ENCODE data around the gene EXTL1.

The EXTL1 gene

DNA sequence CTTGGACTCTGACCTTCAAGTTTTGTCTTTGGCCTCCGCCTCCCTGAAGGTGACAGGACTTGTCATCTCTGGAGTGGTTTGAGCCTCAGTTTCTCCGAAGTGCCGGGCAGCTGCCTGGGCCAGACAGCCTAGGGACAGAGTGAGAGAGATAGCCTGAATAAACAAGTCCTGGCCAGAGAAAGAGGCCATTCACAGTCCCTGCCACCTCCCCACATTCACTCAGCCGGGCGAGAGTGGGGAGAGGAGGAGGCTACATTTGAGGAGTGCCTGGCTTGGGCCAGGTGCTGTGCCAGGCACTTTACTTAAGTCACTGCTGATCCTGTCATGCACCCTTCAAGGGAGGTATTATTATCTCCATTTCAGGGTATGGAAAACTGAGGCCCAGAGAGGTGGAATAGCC, 3.5 kb downstream of the EXTL1 start:
- DNase-seq: no peak

DNA sequence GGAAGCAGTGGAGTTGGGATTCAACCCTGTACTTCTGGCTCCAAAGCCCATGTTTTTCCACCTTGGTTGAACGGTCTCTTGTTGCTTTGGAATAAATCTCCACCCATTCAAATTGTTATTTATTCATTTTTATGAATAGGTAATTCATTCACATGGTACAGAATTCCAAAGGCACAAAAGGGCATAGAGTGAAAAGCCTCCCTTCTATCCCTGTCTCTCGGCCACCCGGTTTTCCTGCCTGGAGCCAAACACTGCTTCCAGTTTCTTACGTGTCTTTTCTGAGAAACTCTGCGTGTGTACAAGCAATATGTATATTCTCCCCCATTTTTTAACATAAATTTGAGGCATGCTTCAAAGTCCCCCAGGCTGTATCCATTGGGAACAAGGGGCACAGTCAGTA, 3.9 kb downstream of the EXTL1 start:
- DNase-seq: no peak

DNA sequence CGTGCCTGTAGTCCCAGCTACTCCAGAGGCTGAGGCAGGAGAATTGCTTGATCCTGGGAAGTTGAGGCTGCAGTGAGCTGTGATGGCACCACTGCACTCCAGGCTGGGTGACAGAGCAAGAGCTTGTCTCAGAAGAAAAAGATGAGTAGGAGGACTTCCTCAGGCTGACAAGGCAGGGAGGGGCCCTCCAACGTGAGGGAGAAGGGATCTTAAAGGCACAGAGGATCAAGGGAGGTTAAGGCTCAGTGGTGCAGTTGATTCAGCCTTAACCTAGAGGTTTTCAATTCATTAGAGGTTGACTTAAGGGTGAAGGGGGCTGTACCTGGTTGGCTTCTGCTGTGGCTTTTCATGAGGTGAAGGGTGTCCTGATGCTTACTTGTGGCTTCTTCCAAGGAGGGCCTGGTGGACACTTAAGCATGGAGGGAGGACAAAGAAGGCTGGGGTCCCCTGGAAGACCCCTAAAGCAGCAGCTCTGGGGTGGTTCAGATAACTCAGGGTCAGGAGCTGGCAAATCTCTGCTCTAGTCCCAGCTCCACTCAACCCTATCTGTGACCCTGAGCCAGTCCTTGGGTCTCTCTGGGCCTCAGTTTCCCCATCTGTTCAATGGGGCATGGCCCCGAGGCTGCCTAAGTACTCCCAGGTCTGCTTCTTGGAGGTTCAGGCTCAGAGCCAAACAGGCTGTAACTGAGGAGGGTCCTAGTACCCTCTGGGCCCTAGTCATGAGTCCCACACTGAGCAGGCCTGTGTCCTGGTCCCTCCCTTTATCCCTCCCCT, 6.3 kb downstream of the EXTL1 start:
- DNase-seq: no peak

DNA sequence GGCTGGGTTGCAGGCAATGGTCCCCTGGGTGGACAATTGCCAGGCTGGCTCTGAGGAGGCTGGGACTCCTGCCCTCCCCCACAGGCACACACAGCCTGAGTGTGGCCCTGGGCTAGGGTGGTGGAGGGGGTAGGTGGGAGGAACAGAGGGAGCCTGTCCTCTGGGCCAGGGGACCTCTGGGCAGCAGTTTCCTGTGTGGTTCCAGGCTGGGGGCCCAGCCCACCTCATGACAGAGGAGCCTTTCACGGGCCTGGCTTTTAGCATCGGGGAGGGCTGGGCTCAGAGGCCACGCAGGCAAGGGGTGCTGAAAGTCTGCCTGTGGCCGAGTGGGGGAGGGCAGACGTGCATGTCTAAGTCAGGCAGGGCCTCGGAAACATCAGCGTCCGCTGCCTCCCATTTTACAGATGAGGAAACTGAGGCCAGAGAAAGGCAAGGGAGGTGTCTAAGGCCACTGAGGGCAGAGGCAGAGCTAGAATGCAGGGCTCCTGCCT, 7.0 kb downstream of the EXTL1 start:
- DNase-seq: no peak

DNA sequence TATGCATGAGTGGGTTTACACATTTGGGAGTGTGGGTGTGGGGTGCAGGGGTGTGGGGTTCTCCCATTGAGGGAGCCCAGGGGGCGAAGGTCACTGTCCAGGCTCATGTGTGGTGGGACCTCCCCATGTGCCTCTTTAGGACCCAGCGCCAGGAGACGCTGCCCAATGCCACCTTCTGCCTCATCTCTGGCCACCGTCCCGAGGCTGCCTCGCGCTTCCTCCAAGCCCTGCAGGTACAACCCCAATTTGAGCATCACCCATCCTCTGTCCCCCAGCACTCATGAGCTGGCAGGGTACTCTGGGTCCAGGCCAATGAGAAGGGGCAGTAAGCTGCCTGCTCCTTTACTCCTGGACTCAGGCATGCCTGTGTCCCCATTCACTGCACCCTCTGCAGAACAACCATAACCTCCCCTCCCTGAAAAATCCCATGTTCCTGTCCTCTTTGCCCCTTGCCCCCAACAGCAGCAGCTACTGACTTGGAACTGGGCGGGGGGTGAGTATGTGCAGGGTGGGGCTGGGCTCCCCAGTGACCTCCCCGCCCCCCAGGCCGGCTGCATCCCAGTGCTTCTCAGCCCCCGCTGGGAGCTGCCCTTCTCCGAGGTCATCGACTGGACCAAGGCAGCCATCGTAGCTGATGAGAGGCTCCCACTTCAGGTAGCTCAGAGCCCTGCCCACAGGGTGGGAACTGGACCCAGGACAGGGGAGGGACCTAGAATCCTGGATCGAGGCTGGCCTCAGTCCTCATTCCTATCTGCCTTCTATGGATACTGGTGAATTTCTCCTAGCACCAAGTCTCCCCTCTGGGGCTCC, 7.7 kb downstream of the EXTL1 start:
- DNase-seq: no peak

DNA sequence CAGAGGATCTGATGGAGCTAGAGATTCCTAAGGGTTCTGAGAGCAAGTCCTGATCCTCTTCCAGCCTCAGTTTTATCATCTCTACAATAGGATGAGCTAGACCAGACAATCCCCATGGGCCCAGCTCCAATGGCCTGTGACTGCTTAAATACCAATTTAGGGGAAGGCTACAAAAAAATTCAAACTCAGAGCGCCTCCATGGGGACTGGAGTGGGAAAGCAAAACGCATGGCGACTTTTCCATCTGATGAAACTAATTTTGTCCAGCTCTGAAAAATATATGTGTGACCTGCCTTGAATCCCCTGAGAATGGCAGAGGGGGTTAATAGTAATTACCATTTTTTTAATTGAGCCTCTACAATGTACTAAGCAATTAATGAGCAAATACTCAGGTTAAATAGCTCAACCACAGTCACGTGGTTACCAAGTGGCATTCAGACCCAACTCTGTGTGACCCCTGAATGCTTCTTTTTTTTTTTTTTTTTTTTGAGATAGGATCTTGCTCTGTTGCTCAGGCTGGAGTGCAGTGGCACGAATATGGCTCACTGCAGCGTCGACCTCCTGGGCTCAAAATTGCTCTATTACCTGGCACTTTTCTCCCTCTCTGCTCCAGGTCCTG, 8.4 kb downstream of the EXTL1 start:
- DNase-seq: no peak

DNA sequence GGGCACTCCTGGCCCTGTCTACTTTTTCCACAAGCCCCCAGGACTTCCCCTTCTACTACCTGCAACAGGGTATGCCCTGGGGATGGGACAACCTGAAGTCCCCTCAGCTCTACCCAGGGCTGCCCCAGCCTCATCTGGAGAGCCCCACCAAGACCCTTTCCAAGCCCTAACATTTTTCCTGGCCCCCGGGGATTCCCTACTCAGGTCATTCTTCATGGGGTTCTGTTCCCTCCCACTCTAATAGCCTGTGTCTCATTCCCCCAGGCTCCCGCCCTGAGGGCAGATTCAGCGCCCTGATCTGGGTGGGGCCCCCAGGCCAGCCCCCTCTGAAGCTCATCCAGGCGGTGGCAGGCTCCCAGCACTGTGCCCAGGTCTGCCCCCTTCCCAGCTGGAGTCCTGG, 9.6 kb downstream of the EXTL1 start:
- no peak for DNase-seq

DNA sequence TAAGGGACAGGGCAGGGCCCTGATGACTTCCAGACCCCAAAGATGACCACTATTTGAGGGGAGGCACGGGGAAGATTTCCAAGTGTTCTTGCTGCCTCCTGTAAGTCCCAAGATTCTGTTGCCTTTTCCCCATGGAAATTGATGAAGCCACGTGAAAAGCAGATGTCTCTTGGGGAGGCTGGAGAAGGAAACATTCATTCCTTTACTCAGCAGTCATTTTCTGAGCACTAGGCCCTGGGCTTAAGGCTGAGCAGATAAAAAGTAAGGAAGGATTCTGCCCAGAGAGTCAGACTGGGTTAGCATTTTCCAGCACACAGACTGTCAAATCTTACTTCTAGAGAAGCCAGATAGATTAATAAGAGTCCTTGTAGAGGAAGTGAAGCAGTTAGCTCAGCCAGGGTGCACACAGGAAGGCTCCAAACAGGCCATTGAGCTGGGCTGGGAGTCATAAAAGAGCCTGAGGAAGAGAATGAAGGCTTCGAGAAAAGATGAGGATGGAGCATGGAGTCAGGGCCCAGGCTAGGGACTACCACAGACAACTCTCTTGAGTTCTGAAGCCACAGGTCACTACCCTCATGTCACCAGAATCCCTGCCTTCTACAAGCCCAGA, 10.1 kb downstream of the EXTL1 start:
- no peak for DNase-seq

DNA sequence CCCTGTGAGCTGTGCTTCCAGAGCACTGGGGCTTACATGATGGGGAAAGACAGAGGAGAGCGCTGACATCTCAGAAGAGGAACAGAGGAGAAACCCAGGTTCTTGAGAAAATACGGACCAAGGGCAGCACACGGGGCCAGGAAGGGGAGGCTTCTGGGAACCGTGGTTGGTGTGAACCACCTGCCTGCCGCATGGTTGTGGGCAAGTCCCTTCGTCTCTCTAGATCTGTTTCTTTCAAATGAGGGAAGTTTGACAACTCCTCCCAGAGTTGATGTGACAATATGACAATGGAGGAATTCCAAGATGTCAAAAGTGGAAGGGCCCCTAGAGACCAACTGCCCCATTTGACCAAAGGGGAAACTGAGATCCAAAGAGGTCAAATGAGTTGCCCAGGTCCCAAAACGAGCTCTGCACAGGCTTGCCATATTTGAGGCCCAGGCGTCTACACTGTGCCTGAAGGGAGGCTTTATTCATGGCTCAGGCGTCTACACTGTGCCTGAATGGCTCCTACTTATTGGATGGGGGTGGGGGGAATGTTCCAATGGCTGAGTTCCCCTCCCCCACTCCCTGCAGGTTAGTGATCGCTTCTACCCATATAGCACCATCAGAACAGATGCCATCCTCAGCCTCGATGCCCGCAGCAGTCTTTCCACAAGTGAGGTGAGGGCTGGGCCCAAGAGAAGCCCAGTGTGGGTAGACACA, 11.2 kb downstream of the EXTL1 start:
- no peak for DNase-seq

DNA sequence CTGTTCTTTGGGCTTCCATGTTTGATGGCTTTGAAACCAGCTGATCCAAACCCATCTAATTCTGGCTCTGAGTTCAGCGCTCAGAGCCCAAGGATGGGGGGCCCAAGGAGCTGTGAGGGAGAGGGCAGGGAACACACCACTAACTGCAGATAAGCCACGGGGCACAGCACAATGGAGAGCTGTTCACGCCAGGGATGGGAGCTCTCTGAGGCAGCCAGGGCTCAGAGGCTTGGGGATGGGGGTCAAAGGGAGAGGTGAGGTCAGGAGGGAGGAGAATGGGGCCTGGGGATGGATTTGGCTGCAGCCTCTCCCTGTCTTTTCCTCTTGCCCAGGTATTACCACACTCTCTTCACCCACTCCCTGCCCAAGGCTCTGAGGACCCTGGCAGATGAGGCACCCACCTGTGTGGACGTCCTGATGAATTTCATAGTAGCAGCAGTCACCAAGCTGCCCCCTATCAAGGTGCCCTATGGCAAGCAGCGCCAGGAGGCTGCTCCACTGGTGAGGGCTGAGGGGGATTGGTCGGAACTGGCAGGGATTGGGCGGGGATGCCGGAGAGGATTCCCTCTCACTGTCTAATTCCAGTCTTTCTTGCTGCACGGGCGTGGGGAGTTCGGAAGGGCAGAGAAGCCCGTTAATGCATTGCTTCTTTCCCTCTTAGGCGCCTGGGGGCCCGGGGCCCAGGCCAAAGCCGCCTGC, 13.1 kb downstream of the EXTL1 start:
- no peak for DNase-seq

DNA sequence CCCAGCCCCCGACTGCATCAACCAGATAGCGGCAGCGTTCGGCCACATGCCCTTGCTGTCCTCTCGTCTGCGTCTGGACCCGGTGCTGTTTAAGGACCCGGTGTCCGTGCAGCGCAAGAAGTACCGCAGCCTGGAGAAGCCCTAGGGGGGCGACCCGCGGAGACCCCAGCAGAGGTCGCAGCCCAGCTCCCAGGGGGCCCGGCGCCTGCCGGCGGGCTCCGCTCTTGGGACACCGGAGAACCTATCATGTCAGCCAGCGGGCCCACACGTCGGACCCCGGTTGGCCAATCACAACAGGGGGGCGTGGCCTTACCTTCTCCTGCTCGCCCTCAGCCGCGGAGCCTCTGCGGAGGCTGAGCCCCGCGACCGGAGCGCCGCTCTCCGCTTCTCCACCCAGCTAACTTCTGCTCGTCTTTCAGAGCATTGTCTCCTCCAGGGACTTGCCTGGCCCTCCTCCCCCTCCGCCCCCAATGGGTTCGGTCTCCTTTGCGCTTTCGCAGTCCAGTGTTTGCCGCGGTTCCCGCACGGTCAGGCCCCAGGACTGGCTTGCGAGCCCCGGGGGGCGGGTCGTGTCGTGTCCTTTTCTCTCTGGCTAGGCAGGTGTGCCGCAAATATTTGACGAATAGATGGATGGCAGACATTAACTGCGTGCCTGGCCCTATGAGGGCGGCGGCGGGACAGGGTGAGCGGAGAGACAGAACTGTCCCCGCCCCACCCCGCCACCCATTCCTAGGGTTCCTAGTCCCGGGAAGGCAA, 13.8 kb downstream of the EXTL1 start:
- peak; percentile 85 to 94 (median 88) for DNase-seq

DNA sequence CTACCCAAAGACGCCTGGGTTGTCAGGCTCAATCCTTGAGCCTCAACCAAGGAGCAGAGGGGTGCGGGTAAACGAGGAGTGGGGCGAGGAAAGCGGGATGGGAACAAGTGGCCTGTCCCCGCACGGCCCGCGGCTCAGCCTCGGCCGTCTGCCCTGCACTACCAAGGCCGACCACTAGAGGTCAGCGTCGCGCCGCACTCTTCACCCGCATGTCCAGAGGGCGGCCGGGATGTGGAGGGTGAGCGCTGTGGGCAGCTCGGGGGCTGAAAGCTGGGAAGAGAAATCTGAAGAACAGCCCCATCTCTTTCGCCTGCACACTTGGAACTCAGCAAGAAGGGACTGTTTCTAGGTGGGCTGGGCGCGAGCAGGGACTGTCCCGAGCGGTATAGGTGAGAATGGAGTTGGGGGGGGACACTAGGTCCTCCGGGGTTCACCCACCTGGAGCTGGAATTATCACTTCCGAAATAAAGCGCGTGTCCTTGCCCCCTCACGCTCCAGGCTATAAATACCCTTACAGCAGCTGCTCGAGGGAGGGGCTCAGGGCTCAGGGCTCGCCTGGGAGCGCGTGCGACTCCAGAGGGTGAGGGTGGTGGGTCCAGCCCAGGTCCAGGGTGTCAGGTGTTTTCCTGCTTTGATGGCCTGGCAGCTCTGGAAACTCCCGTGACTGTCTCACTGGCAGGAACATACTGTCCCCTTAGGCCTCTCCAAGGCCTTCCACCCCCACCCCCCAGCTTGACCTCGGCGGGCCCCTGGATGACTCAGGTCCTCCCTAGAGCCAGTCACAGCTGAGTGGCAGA, 14.6 kb downstream of the EXTL1 start:
- peak; percentile 55 to 69 (median 59) for DNase-seq

DNA sequence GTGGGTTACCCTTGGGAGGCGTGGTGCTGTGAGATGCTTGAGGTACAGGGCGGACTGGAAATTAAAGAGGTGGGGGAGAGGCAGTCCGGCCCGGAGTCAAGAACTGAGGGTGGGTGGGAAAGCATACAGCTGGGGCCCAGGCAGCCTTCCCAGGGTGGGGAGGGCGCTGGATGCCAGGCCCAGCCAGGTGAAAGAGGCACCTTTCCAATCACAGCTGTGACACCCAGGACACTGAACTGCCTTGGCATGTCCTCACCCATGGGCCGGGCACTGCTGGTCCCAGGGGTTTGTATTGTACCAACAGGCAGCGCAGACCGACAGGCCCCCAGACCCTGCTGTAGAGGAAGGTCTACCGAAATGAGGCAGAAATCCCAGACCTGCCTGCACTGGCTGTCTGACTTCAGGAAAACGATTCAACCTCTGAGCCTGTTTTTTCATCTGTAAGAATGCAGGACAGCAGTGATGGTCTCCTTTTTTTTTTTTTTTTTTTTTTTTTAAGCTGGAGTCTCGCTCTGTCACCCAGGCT, 15.2 kb downstream of the EXTL1 start:
- no peak for DNase-seq

DNA sequence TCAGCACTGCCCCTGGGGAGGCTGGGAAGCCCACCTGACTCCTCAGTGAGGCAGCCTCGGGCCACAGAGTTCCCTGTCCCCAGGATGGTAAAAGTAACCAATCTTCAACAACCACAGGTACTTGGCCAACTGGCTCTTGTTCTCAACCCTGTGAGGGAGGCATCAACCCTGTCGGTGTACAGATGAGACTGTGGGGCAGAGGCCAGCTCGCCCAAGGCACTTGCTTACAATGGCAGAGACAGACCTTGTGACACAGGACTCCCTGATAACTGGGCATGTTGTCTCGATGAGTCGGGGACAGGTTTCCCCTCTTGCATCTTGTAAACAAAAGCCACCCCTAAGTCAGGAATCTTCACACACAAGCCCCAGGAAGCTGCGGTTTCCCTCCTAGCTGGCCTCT, 16.3 kb downstream of the EXTL1 start:
- no peak for DNase-seq

DNA sequence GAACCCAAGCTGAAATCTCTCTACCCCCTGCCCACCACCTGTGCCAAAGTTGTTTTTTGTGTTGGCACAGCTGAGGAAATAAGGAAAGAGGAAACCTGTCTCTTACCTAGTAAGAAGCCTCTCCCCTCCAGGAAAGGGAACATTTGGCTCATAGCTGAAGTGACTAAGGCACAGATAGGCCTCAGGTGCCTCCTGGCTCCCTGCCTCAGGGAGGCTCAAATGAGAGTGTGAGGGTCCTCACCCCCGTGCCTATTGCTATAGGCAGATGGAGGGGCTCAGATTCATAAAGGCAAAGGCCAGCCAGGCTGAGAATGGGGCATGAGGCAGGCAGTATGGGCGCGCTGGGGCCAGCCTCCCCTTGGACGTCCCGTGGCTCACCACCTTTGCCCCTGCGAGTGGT, 16.9 kb downstream of the EXTL1 start:
- DNase-seq: no peak

DNA sequence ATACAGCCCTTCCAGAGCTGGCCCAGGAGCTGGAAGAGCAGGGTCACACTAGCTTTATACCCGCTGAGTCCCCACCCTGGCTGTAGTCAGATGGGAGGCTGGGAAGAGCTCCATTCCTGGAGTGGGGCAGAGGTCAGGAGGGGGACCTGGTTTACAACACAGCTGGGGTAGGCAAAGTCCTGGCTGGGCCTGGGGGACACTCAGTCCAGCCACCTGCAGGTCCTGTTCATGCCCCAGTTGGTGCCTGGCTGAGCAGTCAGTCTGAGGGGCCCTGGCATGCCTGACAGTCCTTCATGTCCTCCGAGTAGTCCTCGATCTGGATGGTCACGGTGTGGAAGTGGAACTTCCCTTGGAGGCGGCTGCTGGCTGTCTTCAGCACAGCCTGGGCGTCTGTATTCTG, 17.3 kb downstream of the EXTL1 start:
- DNase-seq: no peak

DNA sequence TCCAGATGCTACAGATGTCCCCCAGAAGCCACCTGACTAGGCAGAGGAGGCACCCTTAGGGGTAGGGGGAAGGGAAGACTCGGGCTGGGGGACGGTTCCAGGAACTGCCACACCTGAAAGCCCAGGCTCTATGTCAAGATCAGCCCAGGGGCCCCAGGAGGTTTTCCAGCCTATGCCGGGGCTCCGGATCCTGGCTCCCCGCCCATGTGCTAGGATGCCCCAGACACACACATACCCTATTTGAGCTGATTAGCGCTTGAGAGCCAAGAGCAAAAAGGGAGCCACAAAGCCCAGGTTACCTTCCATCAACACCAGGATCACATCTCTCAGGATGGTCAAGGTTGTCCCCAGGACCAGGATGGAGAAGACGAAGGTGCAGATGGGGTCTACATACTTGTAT, 19.8 kb downstream of the EXTL1 start:
- DNase-seq: no peak

DNA sequence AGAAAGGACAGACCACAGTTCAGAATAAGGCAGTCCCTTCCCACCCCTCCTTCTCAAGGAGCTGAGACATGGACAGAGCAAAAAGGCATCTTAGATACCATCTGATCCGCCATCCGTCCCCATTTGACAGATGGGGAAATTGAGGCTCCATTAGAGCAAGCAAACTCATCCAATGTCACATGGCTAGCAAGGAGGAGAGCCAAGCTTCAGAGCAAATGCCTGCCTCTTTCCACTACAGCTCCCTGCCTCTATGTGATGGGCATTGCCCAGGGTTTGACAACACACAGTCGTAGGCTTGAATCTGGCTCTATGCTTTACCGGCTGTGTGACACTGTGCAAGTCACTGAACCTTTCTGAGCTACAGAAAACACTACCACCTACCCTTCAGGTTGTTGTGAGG, 20.4 kb downstream of the EXTL1 start:
- no peak for DNase-seq

DNA sequence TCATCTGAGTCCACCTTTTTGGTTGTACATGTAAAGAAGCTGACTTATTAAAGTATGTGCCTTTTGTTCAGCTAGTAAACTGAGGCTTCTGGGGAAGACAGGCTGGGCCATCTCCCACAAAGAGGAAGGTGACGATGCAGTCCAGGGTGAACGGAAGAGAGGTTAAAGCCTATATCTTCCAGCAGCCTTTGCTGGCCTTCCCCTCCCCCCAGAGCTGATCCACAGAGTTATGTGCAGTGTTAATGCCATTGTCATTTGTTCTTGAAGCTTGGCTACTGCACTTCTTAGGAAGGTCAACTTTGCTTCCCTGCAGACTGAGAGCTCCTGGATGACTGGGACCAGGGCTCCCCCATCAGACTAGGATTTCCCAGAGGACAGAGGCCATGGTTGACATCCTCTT, 22.2 kb downstream of the EXTL1 start:
- DNase-seq: no peak

DNA sequence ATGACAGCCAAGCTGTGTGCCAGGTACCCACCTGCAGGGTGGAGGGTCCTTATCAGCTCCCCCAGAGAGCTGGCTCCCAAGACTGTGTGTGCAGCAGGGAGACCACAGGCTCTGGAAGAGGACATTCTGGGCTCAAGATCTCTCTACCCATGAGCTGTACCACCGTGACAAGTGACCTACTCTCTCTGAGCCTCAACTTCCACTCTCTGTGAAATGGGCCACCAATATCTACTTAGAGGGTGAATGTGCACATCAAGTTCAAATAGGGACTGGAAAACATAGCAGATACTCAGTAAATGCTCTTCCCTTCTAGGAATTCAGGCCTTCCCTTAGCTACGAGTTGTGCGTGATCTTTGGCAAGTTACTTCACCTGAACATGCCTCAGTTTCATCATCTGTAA, 22.8 kb downstream of the EXTL1 start:
- DNase-seq: no peak

Data from T-helper 2 cell (primary cell).